ENCODE results near the gene AACS.
"Not testable (repeated sequence)": the region's sequence is repeated elsewhere in the genome, so short reads cannot be mapped to it uniquely, and the experiment has no call there.

- TF ChIP-seq SIN3A (IDR thresholded peaks at IDR 0.05; ENCODE audit: borderline replicate concordance, low read depth, low read length); FOXP4 (CRISPR knock-in tag; IDR thresholded peaks at IDR 0.05); ZNF274 (CRISPR knock-in tag; IDR thresholded peaks at IDR 0.05); ZNF24 (IDR thresholded peaks at IDR 0.05); CTCF (CRISPR knock-in tag; IDR thresholded peaks at IDR 0.05); JUND (CRISPR knock-in tag; IDR thresholded peaks at IDR 0.05): not testable (repeated sequence)
These were observed 76.0 kb downstream of the AACS start for GRCh38 chr12:125141210-125141573.
